Measurements from ENCODE around the gene UNC45A.
"Not testable (repeated sequence)": the region's sequence is repeated elsewhere in the genome, so short reads cannot be mapped to it uniquely, and the experiment has no call there.

UNC45A gene

DNA sequence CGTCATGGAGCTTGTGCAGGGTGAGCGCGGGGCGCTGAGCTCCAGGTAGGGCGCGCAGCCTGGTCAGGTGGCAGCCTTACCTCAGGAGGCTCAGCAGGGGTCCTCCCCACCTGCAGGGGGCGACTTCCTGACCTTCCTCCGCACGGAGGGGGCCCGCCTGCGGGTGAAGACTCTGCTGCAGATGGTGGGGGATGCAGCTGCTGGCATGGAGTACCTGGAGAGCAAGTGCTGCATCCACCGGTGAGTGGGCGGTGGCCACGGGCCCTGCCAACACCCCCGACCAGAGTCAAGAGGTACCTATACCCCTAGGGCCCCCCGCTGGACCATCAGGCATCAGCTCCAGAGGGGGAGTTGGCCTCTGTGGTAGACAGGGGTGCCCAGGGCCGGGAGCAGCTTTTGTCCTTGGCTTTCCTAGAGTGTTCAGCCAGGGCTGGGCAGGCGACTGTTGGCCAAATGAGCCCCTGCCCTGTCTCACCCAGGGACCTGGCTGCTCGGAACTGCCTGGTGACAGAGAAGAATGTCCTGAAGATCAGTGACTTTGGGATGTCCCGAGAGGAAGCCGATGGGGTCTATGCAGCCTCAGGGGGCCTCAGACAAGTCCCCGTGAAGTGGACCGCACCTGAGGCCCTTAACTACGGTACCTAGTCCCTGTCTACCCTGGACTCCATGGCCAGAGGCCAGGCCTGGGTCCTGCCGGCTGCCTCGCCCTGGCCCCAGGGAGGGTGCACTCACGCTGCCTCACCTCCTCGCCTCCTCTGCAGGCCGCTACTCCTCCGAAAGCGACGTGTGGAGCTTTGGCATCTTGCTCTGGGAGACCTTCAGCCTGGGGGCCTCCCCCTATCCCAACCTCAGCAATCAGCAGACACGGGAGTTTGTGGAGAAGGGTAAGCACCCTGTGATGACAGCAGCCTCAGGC is 41.7 kb upstream of the UNC45A start:
- Histone ChIP-seq H3K9me3 (ENCODE audit: control insufficient read depth, low read depth, low read length) (no peaks in the 10 kb centered on the region), H3K36me3 (ENCODE audit: control insufficient read depth, low read depth, low read length) (peaks cover 4% of the 10 kb centered on the region), H3K9ac (ENCODE audit: low read length) (no peak overlapping the region), H3K27ac (ENCODE audit: low read length) (no peak overlapping the region), H3K27me3 (ENCODE audit: control insufficient read depth, insufficient read depth, low read length) (no peaks in the 10 kb centered on the region), H3K4me3 (ENCODE audit: low read length) (no peak overlapping the region), H3K4me1 (ENCODE audit: control insufficient read depth, low read depth, low read length) (no peaks in the 10 kb centered on the region)

DNA sequence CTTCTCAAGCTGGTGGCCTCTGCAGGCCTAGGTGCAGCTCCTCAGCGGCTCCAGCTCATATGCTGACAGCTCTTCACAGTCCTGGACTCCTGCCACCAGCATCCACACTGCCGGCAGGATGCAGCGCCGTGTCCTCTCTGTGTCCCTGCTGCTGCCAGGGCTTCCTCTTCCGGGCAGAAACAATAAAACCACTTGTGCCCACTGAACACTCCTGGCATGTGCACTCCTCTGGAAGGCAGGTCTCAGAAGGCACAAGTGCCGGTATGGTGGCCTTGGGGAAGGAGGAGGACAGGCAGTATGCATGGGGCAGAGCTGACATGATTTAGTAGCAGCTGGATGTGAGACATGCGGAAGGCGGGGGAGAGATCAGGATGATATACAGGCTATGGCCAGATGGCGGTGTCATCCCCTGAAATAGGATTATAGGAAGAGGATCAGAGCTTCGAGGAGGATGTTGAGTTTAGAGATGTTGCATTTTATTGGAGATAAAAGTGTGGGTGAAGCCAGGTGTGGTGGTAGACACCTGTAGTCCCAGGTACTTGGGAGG is 39.4 kb upstream of the UNC45A start:
- Histone ChIP-seq H3K27me3 (ENCODE audit: control insufficient read depth, insufficient read depth, low read length) (no peaks in the 10 kb centered on the region), H3K9ac (ENCODE audit: low read length) (no peak overlapping the region), H3K36me3 (ENCODE audit: control insufficient read depth, low read depth, low read length) (peaks cover 4% of the 10 kb centered on the region), H3K9me3 (ENCODE audit: control insufficient read depth, low read depth, low read length) (no peaks in the 10 kb centered on the region), H3K27ac (ENCODE audit: low read length) (no peak overlapping the region), H3K4me3 (ENCODE audit: low read length) (no peak overlapping the region), H3K4me1 (ENCODE audit: control insufficient read depth, low read depth, low read length) (no peaks in the 10 kb centered on the region)

DNA sequence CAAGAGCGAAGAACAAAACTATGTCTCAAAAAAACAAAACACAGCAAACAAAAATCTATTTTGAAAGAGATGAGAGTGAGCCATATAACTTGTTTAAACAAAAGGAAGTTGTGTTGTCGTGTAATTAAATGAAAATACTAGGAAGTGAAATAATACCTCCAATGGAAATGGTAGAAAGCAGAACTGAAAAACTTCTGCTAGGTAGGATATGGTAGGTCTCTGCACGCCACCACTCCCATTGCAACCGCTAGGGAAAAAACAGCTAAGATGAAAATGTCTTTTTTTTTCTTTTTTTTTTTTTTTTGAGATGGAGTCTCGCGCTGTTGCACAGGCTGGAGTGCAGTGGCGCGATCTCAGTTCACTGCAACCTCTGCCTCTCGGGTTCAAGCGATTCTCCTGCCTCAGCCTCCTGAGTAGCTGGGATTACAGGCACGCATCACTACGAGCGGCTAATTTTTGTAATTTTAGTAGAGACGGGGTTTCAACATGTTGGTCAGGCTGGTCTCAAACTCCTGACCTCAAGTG is 37.9 kb upstream of the UNC45A start:
- not testable (repeated sequence) for H3K4me1 ChIP-seq (ENCODE audit: control insufficient read depth, low read depth, low read length); H3K27ac ChIP-seq (ENCODE audit: low read length); H3K9me3 ChIP-seq (ENCODE audit: control insufficient read depth, low read depth, low read length); H3K36me3 ChIP-seq (ENCODE audit: control insufficient read depth, low read depth, low read length); H3K27me3 ChIP-seq (ENCODE audit: control insufficient read depth, insufficient read depth, low read length); H3K9ac ChIP-seq (ENCODE audit: low read length); H3K4me3 ChIP-seq (ENCODE audit: low read length)

DNA sequence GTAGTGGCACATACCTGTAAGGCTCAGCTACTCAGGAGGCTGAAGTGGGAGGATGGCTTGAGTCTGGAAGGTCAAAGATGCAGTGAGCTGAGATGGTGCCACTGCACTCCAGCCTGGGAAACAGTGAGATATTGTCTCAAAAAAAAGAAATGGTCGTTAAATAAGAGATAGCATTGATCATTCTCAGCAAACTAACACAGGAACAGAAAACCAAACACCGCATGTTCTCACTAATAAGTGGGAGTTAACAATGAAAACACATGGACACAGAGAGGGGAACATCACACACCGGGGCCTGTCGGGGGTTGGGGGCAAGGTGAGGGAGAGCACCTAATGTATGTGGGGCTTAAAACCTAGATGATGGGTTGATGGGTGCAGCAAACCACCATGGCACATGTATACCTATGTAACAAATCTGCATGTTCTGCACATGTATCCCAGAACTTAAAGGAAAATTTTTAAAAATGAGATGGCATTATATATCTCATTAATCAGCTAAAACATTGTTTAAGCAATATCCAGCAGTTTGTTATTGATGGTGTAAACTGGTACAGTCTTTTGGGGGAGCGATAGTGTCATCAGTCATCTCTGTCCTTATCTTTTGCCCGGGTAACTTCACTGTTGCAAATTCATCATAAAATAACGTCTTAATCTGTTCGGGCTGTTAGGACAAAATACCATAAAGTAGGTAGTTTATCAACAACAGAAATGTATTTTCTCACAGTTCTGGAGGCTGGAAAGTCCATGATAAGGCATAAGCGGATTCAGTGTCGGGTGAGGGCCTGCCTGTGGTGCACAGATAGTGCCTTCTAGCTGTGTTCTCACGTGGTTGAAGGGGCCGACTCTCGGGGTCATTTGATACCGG is 33.7 kb upstream of the UNC45A start:
- H3K4me3 ChIP-seq (ENCODE audit: low read length): peak overlapping the region; percentile 80
- no peaks in the 10 kb centered on the region for H3K9me3 ChIP-seq (ENCODE audit: control insufficient read depth, low read depth, low read length)
- peaks cover 7% of the 10 kb centered on the region for H3K4me1 ChIP-seq (ENCODE audit: control insufficient read depth, low read depth, low read length)
- H3K9ac ChIP-seq (ENCODE audit: low read length): peak overlapping the region; percentile 38
- no peak overlapping the region for H3K27ac ChIP-seq (ENCODE audit: low read length)
- H3K27me3 ChIP-seq (ENCODE audit: control insufficient read depth, insufficient read depth, low read length): peaks cover 28% of the 10 kb centered on the region
- H3K36me3 ChIP-seq (ENCODE audit: control insufficient read depth, low read depth, low read length): no peaks in the 10 kb centered on the region

DNA sequence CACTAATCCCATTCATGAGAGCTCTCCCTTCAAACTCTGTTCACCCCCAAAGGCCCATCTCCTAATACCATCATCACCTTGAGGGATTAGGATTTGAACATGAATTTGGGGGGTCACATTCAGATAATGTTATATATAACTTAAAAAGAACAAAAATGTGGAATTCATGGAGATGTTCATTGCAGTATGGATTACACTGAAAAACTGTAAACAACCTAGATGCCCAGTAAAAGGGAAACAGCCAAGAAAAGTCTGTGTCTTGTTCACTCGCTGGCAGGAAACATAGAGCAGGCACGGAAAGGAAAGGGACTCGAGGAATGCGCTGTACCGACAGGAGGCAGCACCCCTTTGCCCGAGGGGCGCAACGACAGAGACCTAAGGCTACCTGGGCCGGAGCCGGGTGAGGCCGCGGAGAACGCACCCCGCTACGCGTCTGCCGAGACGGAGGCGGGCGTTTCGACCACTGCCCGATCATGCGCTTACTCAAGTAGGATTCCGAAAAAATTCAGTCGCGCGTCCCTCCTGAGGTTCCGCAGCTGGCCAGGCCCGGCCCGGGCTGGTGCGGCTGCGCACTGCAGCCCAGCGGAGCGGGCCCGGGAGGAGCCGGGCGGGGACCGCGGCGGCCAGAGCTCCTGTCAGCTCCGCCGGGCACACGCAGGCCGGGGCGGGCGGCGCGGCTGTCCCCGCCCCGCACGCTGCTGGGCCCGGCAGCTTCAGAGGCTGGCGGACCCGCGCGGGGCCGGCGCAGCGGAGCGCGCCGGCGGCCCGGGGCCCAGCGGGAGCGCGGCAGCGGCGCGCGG is 32.8 kb upstream of the UNC45A start:
- Histone ChIP-seq H3K4me3 (ENCODE audit: low read length) (peak overlapping the region; percentile 80), H3K27ac (ENCODE audit: low read length) (no peak overlapping the region), H3K9me3 (ENCODE audit: control insufficient read depth, low read depth, low read length) (no peaks in the 10 kb centered on the region), H3K36me3 (ENCODE audit: control insufficient read depth, low read depth, low read length) (no peaks in the 10 kb centered on the region), H3K27me3 (ENCODE audit: control insufficient read depth, insufficient read depth, low read length) (peaks cover 28% of the 10 kb centered on the region), H3K9ac (ENCODE audit: low read length) (peak overlapping the region; percentile 38), H3K4me1 (ENCODE audit: control insufficient read depth, low read depth, low read length) (peaks cover 7% of the 10 kb centered on the region)

DNA sequence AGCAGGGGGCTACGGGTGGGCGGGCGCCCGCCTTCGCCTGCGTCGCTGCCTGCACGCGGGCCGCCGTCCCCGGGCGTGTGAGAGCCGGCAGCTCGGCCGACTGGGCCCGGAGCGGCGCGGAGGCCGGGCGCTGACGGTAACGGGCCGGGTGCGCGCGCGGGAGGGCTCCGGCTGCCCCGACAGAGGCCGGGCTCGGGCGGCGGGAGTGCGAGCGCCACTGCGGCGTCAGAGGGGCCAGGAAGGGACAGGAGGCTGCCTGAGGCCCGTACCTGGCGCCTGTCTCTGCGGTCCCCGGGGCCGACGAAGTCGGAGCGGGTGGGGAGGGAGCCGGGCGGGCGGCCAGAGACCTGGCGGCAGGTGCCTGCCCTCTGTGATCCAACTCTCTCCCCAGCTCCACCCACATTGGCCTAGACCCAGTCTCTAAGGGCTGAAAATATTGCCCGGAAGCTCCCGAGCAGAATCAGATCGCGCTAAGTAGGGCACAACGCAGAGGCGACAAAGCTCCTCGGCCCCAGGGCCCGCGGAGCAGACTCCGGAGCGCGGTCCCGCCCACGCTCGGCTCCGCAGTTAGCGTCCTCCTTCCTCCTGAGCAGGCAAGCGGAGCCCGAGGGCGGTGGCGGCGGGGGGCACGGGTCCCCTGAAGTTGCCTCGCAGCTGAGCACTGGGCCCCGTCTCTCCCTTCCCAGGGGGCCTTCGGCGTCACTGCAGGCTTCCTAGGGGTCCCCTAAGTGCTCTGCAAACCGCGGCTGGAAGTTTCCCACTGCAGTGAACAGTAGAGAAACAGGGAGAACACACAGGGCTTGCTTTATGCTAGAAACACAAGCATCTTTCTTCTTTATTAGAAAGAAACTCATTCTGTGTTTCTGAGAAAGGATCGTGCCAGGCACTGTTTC is 32.0 kb upstream of the UNC45A start, which contains the start of gene MAN2A2:
TSS of gene MAN2A2 (plus strand) at position 463 of the 893 bp plus-strand sequence. CDS start 906 bp downstream, outside the sequence.
- no peak within 1 kb of the TSS for H3K27ac ChIP-seq (ENCODE audit: low read length)
- H3K9ac ChIP-seq (ENCODE audit: low read length): peak within 1 kb of the TSS; percentile 38
- peaks cover 28% of the 10 kb centered on the region for H3K27me3 ChIP-seq (ENCODE audit: control insufficient read depth, insufficient read depth, low read length)
- peak within 1 kb of the TSS; percentile 80 for H3K4me3 ChIP-seq (ENCODE audit: low read length)
- no peaks in the 10 kb centered on the region for H3K36me3 ChIP-seq (ENCODE audit: control insufficient read depth, low read depth, low read length)
- peaks cover 7% of the 10 kb centered on the region for H3K4me1 ChIP-seq (ENCODE audit: control insufficient read depth, low read depth, low read length)
- no peaks in the 10 kb centered on the region for H3K9me3 ChIP-seq (ENCODE audit: control insufficient read depth, low read depth, low read length)

DNA sequence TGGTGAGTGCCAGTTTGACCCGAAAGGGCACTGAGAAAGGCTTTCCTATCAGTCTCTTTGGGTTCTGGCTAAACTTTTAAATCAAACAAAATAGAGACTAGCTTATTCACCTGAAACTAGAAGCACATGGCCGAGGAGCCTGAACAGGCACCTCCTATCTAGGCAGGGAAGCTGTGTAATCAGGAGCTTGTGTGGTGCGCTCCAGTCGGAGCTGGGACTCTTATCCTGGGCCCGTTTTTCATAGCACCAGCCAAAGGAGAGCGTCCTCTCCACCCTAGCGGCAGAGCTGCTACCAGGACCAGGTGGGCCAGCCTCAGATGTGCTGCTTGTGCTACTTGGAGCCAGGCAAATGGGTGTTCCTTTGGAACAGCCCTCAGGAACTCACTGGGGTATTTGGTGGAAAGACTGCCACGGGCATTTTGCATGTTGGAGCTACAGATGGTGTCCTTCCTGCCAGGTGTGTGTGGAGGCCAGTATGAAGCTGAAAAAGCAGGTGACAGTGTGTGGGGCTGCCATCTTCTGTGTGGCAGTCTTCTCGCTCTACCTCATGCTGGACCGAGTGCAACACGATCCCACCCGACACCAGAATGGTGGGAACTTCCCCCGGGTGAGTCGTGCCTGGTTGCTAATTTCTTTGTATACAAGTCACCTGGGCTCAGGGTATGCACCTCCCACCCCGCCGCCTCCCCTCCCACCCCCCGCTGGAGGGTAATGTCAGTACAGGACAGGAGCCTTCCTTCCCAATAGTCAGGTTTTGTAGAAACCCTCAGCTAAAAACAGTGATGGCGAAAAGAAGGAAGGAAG is 31.1 kb upstream of the UNC45A start:
- no peak overlapping the region for H3K27ac ChIP-seq (ENCODE audit: low read length)
- H3K9me3 ChIP-seq (ENCODE audit: control insufficient read depth, low read depth, low read length): no peaks in the 10 kb centered on the region
- H3K4me3 ChIP-seq (ENCODE audit: low read length): peak overlapping the region; percentile 67
- peak overlapping the region; percentile 18 for H3K9ac ChIP-seq (ENCODE audit: low read length)
- H3K27me3 ChIP-seq (ENCODE audit: control insufficient read depth, insufficient read depth, low read length): peaks cover 28% of the 10 kb centered on the region
- H3K36me3 ChIP-seq (ENCODE audit: control insufficient read depth, low read depth, low read length): no peaks in the 10 kb centered on the region
- H3K4me1 ChIP-seq (ENCODE audit: control insufficient read depth, low read depth, low read length): peaks cover 7% of the 10 kb centered on the region

DNA sequence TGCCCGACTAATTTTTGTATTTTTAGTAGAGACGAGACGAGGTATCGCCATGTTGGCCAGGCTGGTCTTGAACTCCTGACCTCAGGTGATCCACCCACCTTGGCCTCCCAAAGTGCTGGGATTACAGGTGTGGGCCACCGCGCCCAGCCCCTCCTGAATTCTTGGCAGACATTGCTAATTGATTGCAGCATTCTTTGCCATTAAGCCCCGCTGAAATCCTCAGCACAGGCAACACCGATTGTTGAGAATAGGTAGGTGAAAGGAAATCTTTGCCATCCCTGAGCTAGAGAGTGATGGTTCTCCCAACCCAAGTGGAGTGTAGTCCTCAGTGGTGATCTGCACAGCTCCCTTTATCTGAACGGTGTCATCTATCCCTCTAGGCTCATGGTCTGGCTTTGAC is 30.3 kb upstream of the UNC45A start:
- H3K36me3 ChIP-seq (ENCODE audit: control insufficient read depth, low read depth, low read length): no peaks in the 10 kb centered on the region
- H3K9me3 ChIP-seq (ENCODE audit: control insufficient read depth, low read depth, low read length): no peaks in the 10 kb centered on the region
- H3K4me1 ChIP-seq (ENCODE audit: control insufficient read depth, low read depth, low read length): peaks cover 7% of the 10 kb centered on the region
- no peak overlapping the region for H3K4me3 ChIP-seq (ENCODE audit: low read length)
- no peak overlapping the region for H3K27ac ChIP-seq (ENCODE audit: low read length)
- H3K27me3 ChIP-seq (ENCODE audit: control insufficient read depth, insufficient read depth, low read length): peaks cover 28% of the 10 kb centered on the region
- H3K9ac ChIP-seq (ENCODE audit: low read length): no peak overlapping the region

DNA sequence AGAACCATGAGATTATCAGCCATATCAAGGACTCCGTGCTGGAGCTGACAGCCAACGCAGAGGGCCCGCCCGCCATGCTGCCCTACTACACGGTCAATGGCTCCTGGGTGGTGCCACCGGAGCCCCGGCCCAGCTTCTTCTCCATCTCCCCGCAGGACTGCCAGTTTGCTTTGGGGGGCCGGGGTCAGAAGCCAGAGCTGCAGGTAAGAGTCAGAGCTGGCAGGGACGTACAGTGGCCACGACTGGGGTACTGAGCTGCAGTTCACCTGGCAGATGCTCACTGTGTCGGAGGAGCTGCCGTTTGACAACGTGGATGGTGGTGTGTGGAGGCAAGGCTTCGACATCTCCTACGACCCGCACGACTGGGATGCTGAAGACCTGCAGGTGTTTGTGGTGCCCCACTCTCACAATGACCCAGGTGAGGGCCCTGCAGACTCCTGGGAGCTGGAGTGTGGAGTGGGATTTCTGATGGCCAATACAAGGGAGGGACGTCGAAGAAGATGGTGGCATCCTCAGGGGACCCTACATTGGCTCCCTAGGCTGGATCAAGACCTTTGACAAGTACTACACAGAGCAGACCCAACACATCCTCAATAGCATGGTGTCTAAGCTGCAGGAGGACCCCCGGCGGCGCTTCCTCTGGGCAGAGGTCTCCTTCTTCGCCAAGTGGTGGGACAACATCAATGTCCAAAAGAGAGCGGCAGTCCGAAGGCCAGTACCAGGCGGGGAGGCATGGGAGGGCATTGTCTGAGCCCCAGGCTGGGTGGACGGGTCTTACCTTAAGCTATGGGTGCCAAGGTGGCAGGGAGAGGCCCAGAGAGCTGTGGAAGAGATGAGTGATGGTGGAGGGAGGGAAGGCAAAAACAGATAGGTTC is 29.5 kb upstream of the UNC45A start:
- Histone ChIP-seq H3K27me3 (ENCODE audit: control insufficient read depth, insufficient read depth, low read length) (peaks cover 28% of the 10 kb centered on the region), H3K4me3 (ENCODE audit: low read length) (no peak overlapping the region), H3K4me1 (ENCODE audit: control insufficient read depth, low read depth, low read length) (peaks cover 7% of the 10 kb centered on the region), H3K36me3 (ENCODE audit: control insufficient read depth, low read depth, low read length) (no peaks in the 10 kb centered on the region), H3K9me3 (ENCODE audit: control insufficient read depth, low read depth, low read length) (no peaks in the 10 kb centered on the region), H3K9ac (ENCODE audit: low read length) (no peak overlapping the region), H3K27ac (ENCODE audit: low read length) (no peak overlapping the region)
